ENCODE measurements around the gene TDRD3. TPM values are rescaled to one million over a fixed set of nuclear protein-coding genes. Genes with fewer than 3 reads are reported as not detected.
A peak's percentile ranks its signal among the peaks of the same experiment; 100 is the strongest.

TDRD3 gene
- total and polyA plus RNA-seq, 4 donors: 23.7 to 61.0 (median 36.0) TPM

- Histone ChIP-seq H3K9me3 (ENCODE audit: control insufficient read depth, insufficient read depth, low read length) (no peaks in the 10 kb centered on the region), H3K36me3 (ENCODE audit: control insufficient read depth, insufficient read depth, low read length) (no peaks in the 10 kb centered on the region), H3K4me3 (ENCODE audit: low read depth, low read length) (no peak overlapping the region), H3K27ac (ENCODE audit: low read depth, low read length) (no peak overlapping the region), H3K4me1 (ENCODE audit: control insufficient read depth, insufficient read depth, low read length) (no peaks in the 10 kb centered on the region), H3K27me3 (ENCODE audit: control insufficient read depth, insufficient read depth, low read length) (no peaks in the 10 kb centered on the region)
- WGBS (ENCODE audit: insufficient coverage): no CpG with 5 or more reads among the region's 1 CpG
- DNase-seq (ENCODE audit: low read depth in 4 of 6, low spot score in 6 of 6): peak in 1 of 6 donors; percentile 24
These were observed 141.5 kb downstream of the TDRD3 start for GRCh38 chr13:60538566-60538965.

- Histone ChIP-seq H3K9me3 (ENCODE audit: control insufficient read depth, insufficient read depth, low read length) (no peaks in the 10 kb centered on the region), H3K4me3 (ENCODE audit: low read depth, low read length) (no peak overlapping the region), H3K36me3 (ENCODE audit: control insufficient read depth, insufficient read depth, low read length) (no peaks in the 10 kb centered on the region), H3K4me1 (ENCODE audit: control insufficient read depth, insufficient read depth, low read length) (no peaks in the 10 kb centered on the region), H3K27me3 (ENCODE audit: control insufficient read depth, insufficient read depth, low read length) (no peaks in the 10 kb centered on the region), H3K27ac (ENCODE audit: low read depth, low read length) (no peak overlapping the region)
- no peak for DNase-seq (ENCODE audit: low read depth in 4 of 6, low spot score in 6 of 6)
- no CpG with 5 or more reads among the region's 4 CpGs for WGBS (ENCODE audit: insufficient coverage)
These were observed 143.3 kb downstream of the TDRD3 start for GRCh38 chr13:60540276-60540675.

GRCh38 chr13:60562096-60562780 lies 165.2 kb downstream of the TDRD3 start:
- Histone ChIP-seq H3K4me3 (ENCODE audit: low read depth, low read length) (no peak overlapping the region), H3K27ac (ENCODE audit: low read depth, low read length) (no peak overlapping the region), H3K36me3 (ENCODE audit: control insufficient read depth, insufficient read depth, low read length) (no peaks in the 10 kb centered on the region), H3K4me1 (ENCODE audit: control insufficient read depth, insufficient read depth, low read length) (no peaks in the 10 kb centered on the region), H3K27me3 (ENCODE audit: control insufficient read depth, insufficient read depth, low read length) (no peaks in the 10 kb centered on the region), H3K9me3 (ENCODE audit: control insufficient read depth, insufficient read depth, low read length) (no peaks in the 10 kb centered on the region)
- DNase-seq (ENCODE audit: low read depth in 4 of 6, low spot score in 6 of 6): no peak
- no CpG with 5 or more reads among the region's 5 CpGs for WGBS (ENCODE audit: insufficient coverage)

- no peak for DNase-seq (ENCODE audit: low read depth in 4 of 6, low spot score in 6 of 6)
- H3K36me3 ChIP-seq (ENCODE audit: control insufficient read depth, insufficient read depth, low read length): no peaks in the 10 kb centered on the region
- no peaks in the 10 kb centered on the region for H3K27me3 ChIP-seq (ENCODE audit: control insufficient read depth, insufficient read depth, low read length)
- peaks cover 2% of the 10 kb centered on the region for H3K9me3 ChIP-seq (ENCODE audit: control insufficient read depth, insufficient read depth, low read length)
- no peak overlapping the region for H3K27ac ChIP-seq (ENCODE audit: low read depth, low read length)
- H3K4me1 ChIP-seq (ENCODE audit: control insufficient read depth, insufficient read depth, low read length): no peaks in the 10 kb centered on the region
- H3K4me3 ChIP-seq (ENCODE audit: low read depth, low read length): no peak overlapping the region
These were observed 174.6 kb downstream of the TDRD3 start for GRCh38 chr13:60571571-60571970.

GRCh38 chr13:60572003-60572798 lies 175.2 kb downstream of the TDRD3 start:
- WGBS (ENCODE audit: insufficient coverage): 53% methylated on average over 2 of the region's 5 CpGs
- H3K27me3 ChIP-seq (ENCODE audit: control insufficient read depth, insufficient read depth, low read length): no peaks in the 10 kb centered on the region
- peak in 2 of 6 donors; percentile 35 to 38 for DNase-seq (ENCODE audit: low read depth in 4 of 6, low spot score in 6 of 6)
- H3K9me3 ChIP-seq (ENCODE audit: control insufficient read depth, insufficient read depth, low read length): peaks cover 2% of the 10 kb centered on the region
- no peak overlapping the region for H3K27ac ChIP-seq (ENCODE audit: low read depth, low read length)
- H3K4me1 ChIP-seq (ENCODE audit: control insufficient read depth, insufficient read depth, low read length): no peaks in the 10 kb centered on the region
- H3K4me3 ChIP-seq (ENCODE audit: low read depth, low read length): no peak overlapping the region
- no peaks in the 10 kb centered on the region for H3K36me3 ChIP-seq (ENCODE audit: control insufficient read depth, insufficient read depth, low read length)

- no peaks in the 10 kb centered on the region for H3K27me3 ChIP-seq (ENCODE audit: control insufficient read depth, insufficient read depth, low read length)
- H3K4me3 ChIP-seq (ENCODE audit: low read depth, low read length): no peak overlapping the region
- no peaks in the 10 kb centered on the region for H3K4me1 ChIP-seq (ENCODE audit: control insufficient read depth, insufficient read depth, low read length)
- 48% methylated on average over 6 of the region's 8 CpGs for WGBS (ENCODE audit: insufficient coverage)
- H3K36me3 ChIP-seq (ENCODE audit: control insufficient read depth, insufficient read depth, low read length): no peaks in the 10 kb centered on the region
- no peak overlapping the region for H3K27ac ChIP-seq (ENCODE audit: low read depth, low read length)
- DNase-seq (ENCODE audit: low read depth in 4 of 6, low spot score in 6 of 6): peak in 1 of 6 donors; percentile 75
- H3K9me3 ChIP-seq (ENCODE audit: control insufficient read depth, insufficient read depth, low read length): peaks cover 2% of the 10 kb centered on the region
These were observed 175.8 kb downstream of the TDRD3 start for GRCh38 chr13:60572855-60573254.

- H3K36me3 ChIP-seq (ENCODE audit: control insufficient read depth, insufficient read depth, low read length): no peaks in the 10 kb centered on the region
- H3K27me3 ChIP-seq (ENCODE audit: control insufficient read depth, insufficient read depth, low read length): no peaks in the 10 kb centered on the region
- no peaks in the 10 kb centered on the region for H3K9me3 ChIP-seq (ENCODE audit: control insufficient read depth, insufficient read depth, low read length)
- no peak overlapping the region for H3K27ac ChIP-seq (ENCODE audit: low read depth, low read length)
- DNase-seq (ENCODE audit: low read depth in 4 of 6, low spot score in 6 of 6): no peak
- H3K4me1 ChIP-seq (ENCODE audit: control insufficient read depth, insufficient read depth, low read length): no peaks in the 10 kb centered on the region
- 90% methylated on average over 3 of the region's 5 CpGs for WGBS (ENCODE audit: insufficient coverage)
- no peak overlapping the region for H3K4me3 ChIP-seq (ENCODE audit: low read depth, low read length)
These were observed 177.7 kb downstream of the TDRD3 start for GRCh38 chr13:60574735-60575134.

- H3K27me3 ChIP-seq (ENCODE audit: control insufficient read depth, insufficient read depth, low read length): no peaks in the 10 kb centered on the region
- no peak overlapping the region for H3K27ac ChIP-seq (ENCODE audit: low read depth, low read length)
- DNase-seq (ENCODE audit: low read depth in 4 of 6, low spot score in 6 of 6): no peak
- WGBS (ENCODE audit: insufficient coverage): no CpG with 5 or more reads among the region's 1 CpG
- no peaks in the 10 kb centered on the region for H3K36me3 ChIP-seq (ENCODE audit: control insufficient read depth, insufficient read depth, low read length)
- H3K4me1 ChIP-seq (ENCODE audit: control insufficient read depth, insufficient read depth, low read length): no peaks in the 10 kb centered on the region
- no peak overlapping the region for H3K4me3 ChIP-seq (ENCODE audit: low read depth, low read length)
- H3K9me3 ChIP-seq (ENCODE audit: control insufficient read depth, insufficient read depth, low read length): no peaks in the 10 kb centered on the region
These were observed 178.1 kb downstream of the TDRD3 start for GRCh38 chr13:60575142-60575541.

GRCh38 chr13:60577761-60578160 lies 180.7 kb downstream of the TDRD3 start:
- Histone ChIP-seq H3K36me3 (ENCODE audit: control insufficient read depth, insufficient read depth, low read length) (no peaks in the 10 kb centered on the region), H3K9me3 (ENCODE audit: control insufficient read depth, insufficient read depth, low read length) (no peaks in the 10 kb centered on the region), H3K4me3 (ENCODE audit: low read depth, low read length) (no peak overlapping the region), H3K4me1 (ENCODE audit: control insufficient read depth, insufficient read depth, low read length) (no peaks in the 10 kb centered on the region), H3K27me3 (ENCODE audit: control insufficient read depth, insufficient read depth, low read length) (no peaks in the 10 kb centered on the region), H3K27ac (ENCODE audit: low read depth, low read length) (no peak overlapping the region)
- DNase-seq (ENCODE audit: low read depth in 4 of 6, low spot score in 6 of 6): no peak
- WGBS (ENCODE audit: insufficient coverage): no CpG with 5 or more reads among the region's 3 CpGs
